NCI-H2029 (cell line): ENCODE measurements around the gene ADGRD2.

Experiments
- DNase-seq: peaks from one replicate; lab custom pipeline; 2025; lab: John Stamatoyannopoulos, UW

Gene ADGRD2

DNA sequence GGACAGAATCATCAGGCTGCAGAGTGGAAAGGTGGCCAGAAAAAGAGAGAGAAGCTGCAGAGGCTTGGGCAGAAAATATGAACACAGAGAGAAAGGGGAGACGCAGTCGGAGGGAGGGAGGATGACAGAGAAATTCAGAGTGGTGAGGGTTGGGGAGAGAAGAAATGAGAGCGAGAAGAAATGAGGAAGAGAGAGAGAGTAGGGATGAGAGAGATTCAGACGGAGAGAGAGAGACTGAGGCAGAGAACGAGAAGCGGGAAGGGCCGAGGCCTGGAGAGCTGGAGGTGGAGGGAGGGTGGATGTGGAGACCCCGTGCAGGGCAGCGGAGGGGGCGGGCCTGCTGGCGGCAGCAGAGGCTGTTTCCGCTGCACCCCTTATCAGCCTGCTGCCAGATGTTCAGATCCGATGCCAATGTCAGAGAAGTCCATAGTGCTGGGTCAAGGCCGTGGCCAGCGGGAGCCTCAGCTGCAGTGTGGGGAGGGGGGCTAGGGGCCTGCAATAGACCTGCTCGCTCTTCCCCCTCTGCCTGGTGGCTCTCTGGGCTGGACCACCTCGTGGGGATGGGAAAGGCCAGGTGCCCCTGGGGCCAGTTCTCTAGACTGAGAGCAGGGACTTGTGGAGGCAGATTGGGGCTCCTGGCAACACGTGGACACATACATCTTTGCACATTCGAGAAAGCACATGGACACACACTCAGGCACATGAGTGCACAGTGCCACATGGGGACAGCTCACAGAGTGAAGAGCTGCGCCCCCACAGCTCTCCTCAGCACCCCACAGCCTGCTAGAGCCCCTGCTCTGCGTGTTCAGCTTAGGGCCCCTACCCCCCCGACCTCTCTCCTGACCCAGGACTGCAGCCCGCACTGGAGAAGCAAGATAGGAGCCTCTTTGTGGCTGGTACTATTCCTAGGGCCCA, 61.9 kb downstream of the ADGRD2 start:
- DNase-seq = no peak

DNA sequence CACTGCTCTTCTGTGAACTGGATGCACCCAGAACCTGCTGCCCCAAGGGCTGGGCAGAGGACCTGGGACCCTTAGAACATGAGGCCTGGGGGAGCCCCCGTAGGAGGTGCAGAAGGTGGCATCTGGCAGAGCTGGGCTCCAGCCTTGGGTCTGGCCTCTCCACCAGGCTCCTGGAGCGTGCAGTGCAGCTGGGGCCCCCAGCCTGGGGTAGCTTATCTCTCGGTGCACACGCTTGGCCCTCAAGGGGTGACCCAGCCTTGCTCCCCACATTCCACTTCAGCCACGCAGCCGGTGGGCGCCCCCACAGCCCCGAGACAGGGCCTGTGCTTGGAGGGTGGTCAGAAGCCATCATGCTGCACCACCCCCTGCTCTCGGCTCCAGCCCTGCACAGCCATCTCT, 62.6 kb downstream of the ADGRD2 start:
- DNase-seq = no peak

DNA sequence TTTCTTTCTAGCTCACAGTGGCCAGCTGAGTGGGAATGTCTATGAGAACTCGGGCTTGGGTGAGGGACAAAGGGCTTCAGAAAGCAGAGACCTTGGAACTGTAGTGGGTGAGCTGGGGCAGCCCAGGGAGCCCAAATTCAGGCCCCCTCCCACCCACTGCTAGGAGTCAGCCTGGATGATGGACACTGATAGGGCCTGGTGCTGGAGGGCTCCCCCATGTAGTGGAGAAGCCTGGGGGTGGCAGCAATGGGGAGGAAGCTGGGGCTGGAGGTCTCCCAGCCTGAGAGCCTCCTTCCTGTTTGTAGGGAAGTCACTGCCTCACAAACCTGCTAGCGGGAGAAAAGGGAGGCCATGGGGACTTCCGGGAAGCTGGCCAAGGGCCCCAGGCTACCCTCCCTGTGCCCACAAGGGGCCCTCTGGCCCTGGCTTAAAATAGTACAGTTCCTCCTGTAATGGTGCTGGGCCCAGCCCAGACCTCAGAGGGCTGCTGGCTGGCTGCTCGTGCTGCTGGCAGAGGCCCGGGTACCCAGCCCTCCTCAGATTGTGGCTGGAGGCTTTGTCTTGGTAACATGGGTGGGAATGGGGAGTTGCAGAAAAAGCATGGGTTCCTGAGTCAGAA, 63.2 kb downstream of the ADGRD2 start:
- DNase-seq = no peak

DNA sequence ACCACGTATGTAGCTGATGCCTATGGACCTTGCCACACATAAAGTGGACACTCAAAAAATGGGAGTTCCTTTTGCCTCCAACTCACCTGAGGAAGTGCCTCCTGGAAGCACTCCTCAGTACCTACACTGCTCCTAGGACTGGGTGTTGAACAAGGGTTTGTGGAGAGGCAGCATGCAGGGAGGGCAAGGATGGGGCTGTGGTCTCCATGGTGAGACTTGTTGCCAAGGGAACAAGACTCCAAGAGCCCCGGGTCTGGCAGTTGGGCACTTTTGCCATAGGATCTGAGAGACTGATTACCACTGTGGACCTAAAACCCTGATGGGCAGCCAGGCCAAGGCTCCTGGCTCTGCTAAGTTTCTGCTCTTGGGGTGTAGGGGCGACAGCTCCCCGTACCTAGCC, 63.9 kb downstream of the ADGRD2 start:
- no peak for DNase-seq

DNA sequence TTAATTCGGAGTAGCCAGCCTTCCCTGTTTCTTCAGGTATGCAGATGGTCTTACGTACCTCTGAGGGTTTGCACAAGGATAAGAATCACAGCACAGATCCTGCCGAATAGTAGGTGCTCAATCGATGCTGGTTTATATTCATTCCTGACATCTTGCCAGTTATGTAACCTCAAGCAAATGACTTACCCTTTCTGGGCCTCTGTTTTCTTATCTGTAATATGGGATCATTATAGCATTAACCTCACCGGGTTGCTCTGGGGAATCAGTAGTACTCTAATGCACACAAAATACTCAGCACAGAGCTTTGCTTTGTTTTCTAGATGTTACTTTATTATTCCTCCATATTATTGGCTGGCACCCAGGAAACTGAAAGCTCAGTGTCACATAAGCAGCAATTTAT, 64.6 kb downstream of the ADGRD2 start:
- no peak for DNase-seq

DNA sequence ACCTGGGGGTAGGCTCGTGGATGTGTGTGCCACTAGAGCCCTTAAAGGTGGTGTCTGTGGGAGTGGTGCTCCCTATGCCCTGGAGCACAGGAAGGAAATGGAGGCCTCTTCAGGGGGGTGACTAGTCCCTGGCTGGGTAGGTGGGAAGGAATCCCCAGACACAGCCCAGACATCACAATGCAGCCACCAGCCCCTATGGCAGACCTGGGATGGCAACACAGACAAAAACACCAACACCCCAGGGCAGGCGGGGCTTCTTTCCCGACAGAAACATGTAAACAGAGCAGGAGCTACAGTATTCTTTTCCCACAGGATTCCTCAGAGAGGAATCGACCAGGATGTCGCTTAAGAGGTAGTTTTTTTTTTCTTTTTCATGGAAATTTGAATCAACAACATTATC, 67.3 kb downstream of the ADGRD2 start:
- DNase-seq = no peak

DNA sequence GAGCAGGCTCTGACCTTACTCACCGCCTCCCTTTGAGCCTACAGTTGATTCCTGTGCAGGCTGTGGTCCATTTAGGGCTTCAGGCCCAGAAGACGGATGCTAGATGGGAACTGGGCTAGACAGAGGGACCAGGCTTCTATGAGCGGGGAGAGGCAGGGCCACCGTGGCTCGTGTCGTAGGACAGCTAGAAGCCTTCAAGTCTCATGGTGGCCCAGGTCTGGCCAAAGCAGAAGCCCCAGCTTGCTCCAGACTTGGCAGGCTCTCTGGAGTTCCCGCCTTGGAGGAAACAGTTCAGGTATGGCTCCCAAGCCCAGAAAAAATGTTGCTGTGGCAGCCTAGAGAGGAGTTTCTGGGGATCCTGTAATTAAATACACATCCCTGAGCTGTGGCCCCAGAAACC, 67.9 kb downstream of the ADGRD2 start:
- no peak for DNase-seq

DNA sequence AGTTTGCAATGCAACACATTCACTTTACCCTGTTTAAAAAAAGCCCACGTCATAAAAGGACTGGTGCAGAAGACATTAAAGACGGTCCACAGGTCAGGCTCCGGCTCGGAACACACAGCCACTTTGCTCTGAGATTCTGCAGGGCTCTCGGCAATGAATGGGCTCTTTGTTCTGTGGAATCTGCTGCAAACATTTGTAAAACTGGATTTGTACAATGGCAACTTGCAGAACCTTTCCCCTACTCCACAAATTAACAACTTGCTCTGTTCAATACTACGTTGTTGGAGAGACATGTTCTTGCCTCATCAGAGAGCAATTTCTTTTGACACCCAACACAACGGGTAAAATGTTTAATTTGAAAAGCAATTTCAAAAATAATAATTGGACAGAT, 70.0 kb downstream of the ADGRD2 start:
- no peak for DNase-seq

DNA sequence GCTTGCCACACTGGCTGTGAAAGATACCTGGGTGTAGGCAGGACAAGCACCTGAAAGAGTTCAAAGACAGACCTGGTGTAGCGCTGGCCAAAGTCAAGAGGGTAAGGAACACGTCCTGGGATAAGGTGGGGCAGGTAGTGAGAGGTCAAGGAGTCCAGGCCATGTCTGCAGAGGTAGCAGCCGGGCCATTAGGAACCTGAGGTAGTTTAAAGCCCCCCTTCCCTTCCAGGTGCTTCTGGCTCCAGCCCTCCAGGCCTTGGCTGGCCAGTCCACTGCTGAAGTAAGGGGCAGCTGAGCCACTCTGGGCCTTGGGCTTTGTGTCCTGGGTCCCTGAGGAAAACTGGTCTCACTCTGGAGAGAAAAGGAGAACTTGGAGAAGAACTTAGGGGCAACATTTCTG, 70.9 kb downstream of the ADGRD2 start:
- no peak for DNase-seq

DNA sequence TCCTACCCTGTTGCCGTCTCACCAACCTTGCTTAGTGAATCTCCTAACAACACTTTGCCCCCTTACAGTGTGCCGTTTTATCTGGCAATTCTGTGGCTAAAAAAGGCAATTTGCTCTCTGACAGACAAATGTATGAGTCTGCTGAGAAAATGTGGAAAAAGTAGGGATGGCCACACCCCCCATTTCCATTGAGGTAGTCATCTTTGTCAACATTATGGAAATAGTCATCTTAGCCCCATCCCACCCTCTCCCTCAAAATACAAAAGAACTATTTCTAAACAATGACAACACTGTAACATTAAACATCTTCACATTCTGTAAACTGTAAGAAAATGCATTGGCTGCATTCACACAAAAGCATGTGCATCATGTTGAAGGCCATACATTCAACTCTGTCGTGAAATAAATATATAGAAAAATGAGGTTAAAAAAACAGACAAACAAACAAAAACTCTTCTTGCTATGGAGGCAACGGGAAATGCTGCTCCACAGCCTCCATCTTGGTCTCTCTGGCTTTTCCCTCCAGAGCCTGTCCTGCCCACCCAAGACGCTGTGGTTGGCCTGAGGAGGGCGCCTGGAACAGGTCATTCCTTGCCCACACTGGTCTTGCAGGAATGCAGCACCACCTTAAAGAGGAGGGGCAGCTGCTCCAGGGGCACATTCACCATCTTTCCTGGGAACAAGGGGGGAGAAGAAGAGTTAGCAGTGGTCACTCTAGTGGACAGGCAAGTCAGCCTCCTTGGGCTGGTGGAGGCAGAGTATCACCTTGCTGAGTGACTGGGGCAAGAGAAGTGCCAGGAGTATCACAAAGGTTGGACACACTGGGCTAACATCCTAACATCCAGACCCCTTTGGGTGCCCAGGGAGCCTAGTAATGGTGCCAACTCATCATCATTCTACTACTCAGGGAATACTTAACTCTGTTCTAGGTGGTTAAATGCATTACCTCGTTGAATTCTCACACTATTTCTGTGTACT, 72.2 kb downstream of the ADGRD2 start:
- no peak for DNase-seq

DNA sequence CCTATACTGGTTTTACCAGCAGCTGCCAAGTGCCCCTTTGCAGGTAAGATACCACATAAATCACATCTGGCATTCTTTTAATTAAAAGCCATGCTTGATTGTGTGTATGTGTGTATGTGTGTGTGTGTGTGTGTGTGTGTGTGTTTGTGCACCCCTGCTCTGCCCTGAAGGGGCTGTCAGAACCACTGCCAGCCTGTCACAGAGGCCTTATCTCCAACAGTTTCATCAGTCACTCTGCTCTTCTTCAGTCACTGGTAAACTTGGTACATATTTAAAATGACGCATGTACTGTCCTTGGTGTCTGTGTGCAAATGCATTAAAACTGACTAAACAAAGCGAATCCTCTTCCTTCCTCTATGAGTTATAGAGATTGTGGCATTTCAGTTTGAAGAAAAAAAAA, 75.9 kb downstream of the ADGRD2 start:
- DNase-seq = no peak

DNA sequence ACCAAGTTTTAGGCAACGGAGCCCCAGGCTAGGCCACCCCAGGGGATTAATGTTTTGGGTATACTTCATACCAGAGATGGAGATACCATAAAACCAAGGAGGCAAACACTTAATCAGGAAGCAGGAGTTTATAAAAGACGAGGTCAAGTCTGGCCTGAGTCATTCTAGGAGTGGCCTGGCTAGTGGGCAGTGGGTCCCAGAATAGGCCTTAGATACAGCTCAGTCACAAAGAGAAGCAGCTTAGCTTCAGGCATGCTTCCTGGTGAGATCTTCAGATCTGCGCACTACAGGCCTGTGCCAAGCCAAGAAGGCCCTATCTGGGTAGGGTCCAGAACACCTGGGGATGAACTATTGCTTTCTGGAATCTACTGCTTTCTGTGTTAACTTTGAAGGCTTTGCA, 77.5 kb downstream of the ADGRD2 start:
- DNase-seq = no peak
